ENCODE data around the gene CYP3A5. TPM values are rescaled to one million over a fixed set of nuclear protein-coding genes. Genes with fewer than 3 reads are reported as not detected.
"Not testable (repeated sequence)": the region's sequence is repeated elsewhere in the genome, so short reads cannot be mapped to it uniquely, and the experiment has no call there.

CYP3A5 gene
- polyA plus RNA-seq, 2 of the 4 experiments (the other 2 are of a cell fraction): 2.3 to 9.7 TPM

GRCh38 chr7:99693427-99694200, 13.8 kb upstream of the CYP3A5 start:
- ATAC-seq (peak in 1 of 2 experiments; percentile 61; a peak in 3 of 6 replicates), FAIRE-seq (no peak), DNase-seq (ENCODE audit: low read depth in 1 of 2, low spot score in 1 of 2) (peak in 1 of 2 experiments; percentile 45)
- POLR2A ChIA-PET: no interaction called here
- 27% methylated on average over 9 of the region's 9 CpGs for WGBS (ENCODE audit: missing lambda C conversion rate)
- peak overlapping the region; percentile 45 for H3K4me2 ChIP-seq
- no peak overlapping the region; the same call in 2 of the 3 replicates for H3K4me3 ChIP-seq
- TF ChIP-seq FOSL2 (IDR thresholded peaks at IDR 0.05) (no peak), FOSL2 (CRISPR knock-in tag; IDR thresholded peaks at IDR 0.05) (no peak), ZSCAN20 (CRISPR knock-in tag; IDR thresholded peaks at IDR 0.05) (no peak), RARB (CRISPR knock-in tag; IDR thresholded peaks at IDR 0.05) (no peak), CHD4 (IDR thresholded peaks at IDR 0.05; ENCODE audit: borderline replicate concordance) (no peak), TP53 (CRISPR knock-in tag; IDR thresholded peaks at IDR 0.05) (no peak), ZNF302 (CRISPR knock-in tag; IDR thresholded peaks at IDR 0.05) (no peak), ATOH8 (CRISPR knock-in tag; IDR thresholded peaks at IDR 0.05; ENCODE audit: low read depth) (no peak), RCOR1 (IDR thresholded peaks at IDR 0.05; ENCODE audit: low read depth, low read length) (no peak), HDAC2 (IDR thresholded peaks at IDR 0.05) (no peak), KDM1A (IDR thresholded peaks at IDR 0.05; ENCODE audit: low read depth) (no peak), MAX (IDR thresholded peaks at IDR 0.05) (no peak)
- H3K4me1 ChIP-seq: peaks cover 34% of the 10 kb centered on the region
- CTCF ChIA-PET: interaction anchor here (1.0 kb wide), 1 partner anchor 13 kb away, joined by 3 read pairs; no protein-coding TSS in a partner anchor
- no peaks in the 10 kb centered on the region for H3K9me3 ChIP-seq
- peak overlapping the region; percentile 19 to 60; a peak in 4 of 6 replicates for H3K27ac ChIP-seq

- H3K9me3 ChIP-seq: no peaks in the 10 kb centered on the region
- TF ChIP-seq NR3C1 (IDR thresholded peaks at IDR 0.05) (no peak), CHD2 (IDR thresholded peaks at IDR 0.05; ENCODE audit: low read length, partially characterized antibody) (no peak), CEBPB (IDR thresholded peaks at IDR 0.05) (no peak), RCOR1 (IDR thresholded peaks at IDR 0.05; ENCODE audit: low read depth, low read length) (no peak), POLR2AphosphoS2 (conservative IDR thresholded peaks at IDR 0.05; ENCODE audit: low read length) (no peak), BCL3 (IDR thresholded peaks at IDR 0.05) (no peak), SMC3 (IDR thresholded peaks at IDR 0.05) (no peak), ELK1 (IDR thresholded peaks at IDR 0.05; ENCODE audit: low read depth, low read length) (no peak), MYC (IDR thresholded peaks at IDR 0.05; ENCODE audit: borderline replicate concordance, low read length) (no peak)
- TF ChIP-seq, protein P1, sequence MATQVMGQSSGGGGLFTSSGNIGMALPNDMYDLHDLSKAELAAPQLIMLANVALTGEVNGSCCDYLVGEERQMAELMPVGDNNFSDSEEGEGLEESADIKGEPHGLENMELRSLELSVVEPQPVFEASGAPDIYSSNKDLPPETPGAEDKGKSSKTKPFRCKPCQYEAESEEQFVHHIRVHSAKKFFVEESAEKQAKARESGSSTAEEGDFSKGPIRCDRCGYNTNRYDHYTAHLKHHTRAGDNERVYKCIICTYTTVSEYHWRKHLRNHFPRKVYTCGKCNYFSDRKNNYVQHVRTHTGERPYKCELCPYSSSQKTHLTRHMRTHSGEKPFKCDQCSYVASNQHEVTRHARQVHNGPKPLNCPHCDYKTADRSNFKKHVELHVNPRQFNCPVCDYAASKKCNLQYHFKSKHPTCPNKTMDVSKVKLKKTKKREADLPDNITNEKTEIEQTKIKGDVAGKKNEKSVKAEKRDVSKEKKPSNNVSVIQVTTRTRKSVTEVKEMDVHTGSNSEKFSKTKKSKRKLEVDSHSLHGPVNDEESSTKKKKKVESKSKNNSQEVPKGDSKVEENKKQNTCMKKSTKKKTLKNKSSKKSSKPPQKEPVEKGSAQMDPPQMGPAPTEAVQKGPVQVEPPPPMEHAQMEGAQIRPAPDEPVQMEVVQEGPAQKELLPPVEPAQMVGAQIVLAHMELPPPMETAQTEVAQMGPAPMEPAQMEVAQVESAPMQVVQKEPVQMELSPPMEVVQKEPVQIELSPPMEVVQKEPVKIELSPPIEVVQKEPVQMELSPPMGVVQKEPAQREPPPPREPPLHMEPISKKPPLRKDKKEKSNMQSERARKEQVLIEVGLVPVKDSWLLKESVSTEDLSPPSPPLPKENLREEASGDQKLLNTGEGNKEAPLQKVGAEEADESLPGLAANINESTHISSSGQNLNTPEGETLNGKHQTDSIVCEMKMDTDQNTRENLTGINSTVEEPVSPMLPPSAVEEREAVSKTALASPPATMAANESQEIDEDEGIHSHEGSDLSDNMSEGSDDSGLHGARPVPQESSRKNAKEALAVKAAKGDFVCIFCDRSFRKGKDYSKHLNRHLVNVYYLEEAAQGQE (IDR thresholded peaks at IDR 0.05): no peak
- CTCF ChIA-PET: interaction anchor here (1.0 kb wide), 1 partner anchor 12 kb away, joined by 3 read pairs; no protein-coding TSS in a partner anchor
- DNase-seq (ENCODE audit: low read depth in 1 of 2, low spot score in 1 of 2) (no peak), FAIRE-seq (no peak), ATAC-seq (no peak)
- WGBS (ENCODE audit: missing lambda C conversion rate): 73% methylated on average over 5 of the region's 5 CpGs
- peak overlapping the region; percentile 45 for H3K4me2 ChIP-seq
- POLR2A ChIA-PET: no interaction called here
- H3K4me3 ChIP-seq: no peak overlapping the region
- peak overlapping the region; percentile 19 to 60; a peak in 4 of 6 replicates for H3K27ac ChIP-seq
- peaks cover 28% of the 10 kb centered on the region for H3K4me1 ChIP-seq
Measured at GRCh38 chr7:99693100-99693426, 13.3 kb upstream of the CYP3A5 start.

- ATAC-seq; H3K4me3 ChIP-seq; POLR2A ChIA-PET; H3K4me2 ChIP-seq; H3K9me3 ChIP-seq; DNase-seq (ENCODE audit: low read depth in 1 of 2, low spot score in 1 of 2); FAIRE-seq; H3K27ac ChIP-seq: not testable (repeated sequence)
- peaks cover 25% of the 10 kb centered on the region for H3K4me1 ChIP-seq
- whole genome bisulfite sequencing (ENCODE audit: missing lambda C conversion rate): 67% methylated on average over 6 of the region's 6 CpGs
- CTCF ChIA-PET: interaction anchor here (1.0 kb wide), 1 partner anchor 12 kb away, joined by 3 read pairs; no protein-coding TSS in a partner anchor
Measured at GRCh38 chr7:99692563-99692962, 12.8 kb upstream of the CYP3A5 start.

DNA sequence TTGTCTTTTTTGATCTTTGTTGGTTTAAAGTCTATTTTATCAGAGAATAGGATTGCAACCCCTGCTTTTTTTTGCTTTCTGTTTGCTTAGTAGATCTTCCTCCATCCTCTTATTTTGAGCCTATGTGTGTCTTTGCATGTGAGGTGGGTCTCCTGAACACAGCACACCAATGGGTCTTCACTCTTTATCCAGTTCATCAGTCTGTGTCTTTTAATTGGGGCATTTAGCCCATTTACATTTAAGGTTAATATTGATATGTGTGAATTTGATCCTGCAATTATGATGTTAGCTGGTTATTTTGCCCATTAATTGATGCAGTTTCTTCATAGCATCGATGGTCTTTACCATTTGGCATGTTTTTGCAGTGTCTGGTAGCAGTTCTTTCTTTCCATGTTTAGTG, 11.9 kb upstream of the CYP3A5 start:
- H3K4me1 ChIP-seq: peaks cover 25% of the 10 kb centered on the region
- CTCF ChIA-PET; FAIRE-seq; H3K27ac ChIP-seq; ATAC-seq; POLR2A ChIA-PET; H3K9me3 ChIP-seq; H3K4me2 ChIP-seq; DNase-seq (ENCODE audit: low read depth in 1 of 2, low spot score in 1 of 2); H3K4me3 ChIP-seq: not testable (repeated sequence)
- 94% methylated on average over 1 of the region's 1 CpG for WGBS (ENCODE audit: missing lambda C conversion rate)

Data from A549 (cell line).